KG1 (cell line): ENCODE results near the gene GAGE12F.
"Not testable (repeated sequence)": the region's sequence is repeated elsewhere in the genome, so short reads cannot be mapped to it uniquely, and the experiment has no call there.

Experiments used
- DNase-seq: peaks from one replicate; lab custom pipeline; 2025; lab: John Stamatoyannopoulos, UW

Gene GAGE12F, protein sequence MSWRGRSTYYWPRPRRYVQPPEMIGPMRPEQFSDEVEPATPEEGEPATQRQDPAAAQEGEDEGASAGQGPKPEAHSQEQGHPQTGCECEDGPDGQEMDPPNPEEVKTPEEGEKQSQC

DNA sequence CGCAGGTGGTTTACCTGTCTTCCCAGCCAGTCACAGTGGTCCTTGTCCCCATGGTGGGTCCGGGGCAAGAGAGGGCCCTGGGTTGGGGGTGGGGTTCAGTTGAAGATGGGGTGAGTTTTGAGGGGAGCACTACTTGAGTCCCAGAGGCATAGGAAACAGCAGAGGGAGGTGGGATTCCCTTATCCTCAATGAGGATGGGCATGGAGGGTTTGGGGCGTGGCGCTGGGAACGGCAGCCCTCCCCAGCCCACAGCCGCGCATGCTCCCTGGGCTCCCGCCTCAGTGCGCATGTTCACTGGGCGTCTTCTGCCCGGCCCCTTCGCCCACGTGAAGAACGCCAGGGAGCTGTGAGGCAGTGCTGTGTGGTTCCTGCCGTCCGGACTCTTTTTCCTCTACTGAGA lies at the start of gene GAGE12F:
Gene GAGE12F, plus strand, starts transcription at position 301 of the 400 bp plus-strand sequence. CDS start 1,155 bp downstream, outside the sequence.
- not testable (repeated sequence) for DNase-seq

DNA sequence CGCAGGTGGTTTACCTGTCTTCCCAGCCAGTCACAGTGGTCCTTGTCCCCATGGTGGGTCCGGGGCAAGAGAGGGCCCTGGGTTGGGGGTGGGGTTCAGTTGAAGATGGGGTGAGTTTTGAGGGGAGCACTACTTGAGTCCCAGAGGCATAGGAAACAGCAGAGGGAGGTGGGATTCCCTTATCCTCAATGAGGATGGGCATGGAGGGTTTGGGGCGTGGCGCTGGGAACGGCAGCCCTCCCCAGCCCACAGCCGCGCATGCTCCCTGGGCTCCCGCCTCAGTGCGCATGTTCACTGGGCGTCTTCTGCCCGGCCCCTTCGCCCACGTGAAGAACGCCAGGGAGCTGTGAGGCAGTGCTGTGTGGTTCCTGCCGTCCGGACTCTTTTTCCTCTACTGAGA lies 28.8 kb upstream of the GAGE12F start, which contains the start of gene GAGE12C:
Gene GAGE12C, plus strand, starts transcription at position 301 of the 400 bp plus-strand sequence. CDS start 1,155 bp downstream, outside the sequence.
- not testable (repeated sequence) for DNase-seq

- not testable (repeated sequence) for DNase-seq
Observed at GRCh38 chrX:49541433-49541832, 19.2 kb upstream of the GAGE12F start, which contains the start of gene GAGE12D. GAGE12D (plus strand) TSS chrX:49541733; CDS start chrX:49542888, 1,155 bp downstream.

DNA sequence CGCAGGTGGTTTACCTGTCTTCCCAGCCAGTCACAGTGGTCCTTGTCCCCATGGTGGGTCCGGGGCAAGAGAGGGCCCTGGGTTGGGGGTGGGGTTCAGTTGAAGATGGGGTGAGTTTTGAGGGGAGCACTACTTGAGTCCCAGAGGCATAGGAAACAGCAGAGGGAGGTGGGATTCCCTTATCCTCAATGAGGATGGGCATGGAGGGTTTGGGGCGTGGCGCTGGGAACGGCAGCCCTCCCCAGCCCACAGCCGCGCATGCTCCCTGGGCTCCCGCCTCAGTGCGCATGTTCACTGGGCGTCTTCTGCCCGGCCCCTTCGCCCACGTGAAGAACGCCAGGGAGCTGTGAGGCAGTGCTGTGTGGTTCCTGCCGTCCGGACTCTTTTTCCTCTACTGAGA lies 9.7 kb upstream of the GAGE12F start, which contains the start of gene GAGE12E:
Gene GAGE12E, plus strand, starts transcription at position 301 of the 400 bp plus-strand sequence. CDS start 1,155 bp downstream, outside the sequence.
- not testable (repeated sequence) for DNase-seq

DNA sequence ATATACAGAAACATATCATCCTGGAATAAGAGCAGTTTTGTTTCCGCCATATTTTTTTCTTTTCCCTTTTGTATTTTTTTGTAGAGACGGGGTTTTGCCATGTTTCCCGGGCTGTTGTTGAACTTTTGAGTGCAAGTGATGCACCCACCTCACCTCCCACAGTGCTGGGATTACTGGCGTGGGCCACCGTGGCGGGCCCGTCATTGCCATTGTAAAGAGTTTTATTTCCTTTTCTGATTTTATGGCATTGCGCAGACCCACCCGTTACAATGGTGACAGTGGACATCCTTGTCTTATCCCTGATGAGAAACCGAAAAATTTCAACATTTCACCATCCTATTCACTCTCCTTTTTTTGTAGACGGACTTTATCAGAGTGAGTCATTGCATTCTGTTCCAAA lies 8.1 kb downstream of the GAGE12F start:
- DNase-seq, result not testable (repeated sequence)

DNA sequence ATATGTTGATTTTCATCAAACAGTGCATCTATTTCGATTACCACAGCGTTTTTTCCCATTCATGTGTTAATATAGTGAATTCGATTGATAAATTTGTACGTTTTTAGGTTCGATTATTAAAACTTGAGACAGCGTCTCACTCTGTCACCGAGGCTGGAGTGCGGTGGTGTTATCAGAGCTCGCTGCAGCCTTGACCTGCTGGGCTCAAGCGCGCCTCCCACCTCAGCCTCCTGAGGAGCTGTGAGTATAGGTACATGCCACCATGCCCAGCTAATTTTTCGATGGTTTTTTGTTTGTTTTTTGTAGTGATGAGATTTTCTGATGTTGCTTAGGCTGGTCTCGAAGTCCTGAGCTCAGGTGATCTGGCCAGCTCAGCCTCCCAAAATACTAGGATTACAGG lies 8.5 kb downstream of the GAGE12F start:
- not testable (repeated sequence) for DNase-seq

DNA sequence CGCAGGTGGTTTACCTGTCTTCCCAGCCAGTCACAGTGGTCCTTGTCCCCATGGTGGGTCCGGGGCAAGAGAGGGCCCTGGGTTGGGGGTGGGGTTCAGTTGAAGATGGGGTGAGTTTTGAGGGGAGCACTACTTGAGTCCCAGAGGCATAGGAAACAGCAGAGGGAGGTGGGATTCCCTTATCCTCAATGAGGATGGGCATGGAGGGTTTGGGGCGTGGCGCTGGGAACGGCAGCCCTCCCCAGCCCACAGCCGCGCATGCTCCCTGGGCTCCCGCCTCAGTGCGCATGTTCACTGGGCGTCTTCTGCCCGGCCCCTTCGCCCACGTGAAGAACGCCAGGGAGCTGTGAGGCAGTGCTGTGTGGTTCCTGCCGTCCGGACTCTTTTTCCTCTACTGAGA lies 9.5 kb downstream of the GAGE12F start, which contains the start of gene GAGE12G:
Gene GAGE12G, plus strand, starts transcription at position 301 of the 400 bp plus-strand sequence. CDS start 1,155 bp downstream, outside the sequence.
- not testable (repeated sequence) for DNase-seq

- not testable (repeated sequence) for DNase-seq
Observed at GRCh38 chrX:49579649-49580048, 19.0 kb downstream of the GAGE12F start, which contains the start of gene GAGE12H. GAGE12H (plus strand) TSS chrX:49579949; CDS start chrX:49581104, 1,155 bp downstream.

GRCh38 chrX:49589196-49589595 lies 28.6 kb downstream of the GAGE12F start, which contains the start of gene GAGE2A:
GAGE2A (plus strand) TSS chrX:49589496; CDS start chrX:49590651, 1,155 bp downstream.
- DNase-seq, result not testable (repeated sequence)

- not testable (repeated sequence) for DNase-seq
Observed at GRCh38 chrX:49589769-49590478, 29.3 kb downstream of the GAGE12F start.

DNA sequence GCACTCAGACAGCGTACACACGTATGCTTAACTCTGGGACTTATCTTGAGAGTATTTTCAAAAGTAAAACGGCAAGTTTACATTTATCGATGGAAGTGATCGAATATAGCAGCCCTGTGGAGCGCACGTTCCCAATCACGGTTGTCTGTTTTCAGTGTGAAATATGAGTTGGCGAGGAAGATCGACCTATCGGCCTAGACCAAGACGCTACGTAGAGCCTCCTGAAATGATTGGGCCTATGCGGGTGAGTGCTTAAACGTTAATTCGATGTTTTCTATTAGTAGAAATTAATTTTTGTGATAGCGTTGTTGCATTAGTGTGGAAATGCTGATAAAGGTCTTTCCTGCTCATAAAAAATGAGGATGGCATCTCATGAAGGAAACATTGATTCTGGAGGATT lies 29.8 kb downstream of the GAGE12F start:
- DNase-seq, result not testable (repeated sequence)

DNA sequence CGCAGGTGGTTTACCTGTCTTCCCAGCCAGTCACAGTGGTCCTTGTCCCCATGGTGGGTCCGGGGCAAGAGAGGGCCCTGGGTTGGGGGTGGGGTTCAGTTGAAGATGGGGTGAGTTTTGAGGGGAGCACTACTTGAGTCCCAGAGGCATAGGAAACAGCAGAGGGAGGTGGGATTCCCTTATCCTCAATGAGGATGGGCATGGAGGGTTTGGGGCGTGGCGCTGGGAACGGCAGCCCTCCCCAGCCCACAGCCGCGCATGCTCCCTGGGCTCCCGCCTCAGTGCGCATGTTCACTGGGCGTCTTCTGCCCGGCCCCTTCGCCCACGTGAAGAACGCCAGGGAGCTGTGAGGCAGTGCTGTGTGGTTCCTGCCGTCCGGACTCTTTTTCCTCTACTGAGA lies 38.1 kb downstream of the GAGE12F start, which contains the start of gene GAGE1:
Gene GAGE1, plus strand, starts transcription at position 301 of the 400 bp plus-strand sequence. CDS start 1,155 bp downstream, outside the sequence.
- not testable (repeated sequence) for DNase-seq

- DNase-seq, result no peak
Observed at GRCh38 chrX:49610718-49611310, 50.2 kb downstream of the GAGE12F start.
